Astrocyte (in vitro differentiated cells and primary cell): ENCODE data around the gene SYNDIG1L. TPM values are rescaled to one million over a fixed set of nuclear protein-coding genes. Genes with fewer than 3 reads are reported as not detected.

Experiments
- DNase-seq: peaks from one replicate; pipeline ENCODE4 v3.0.0-alpha.2; 2010; ENCODE audit warnings: low read depth
- FAIRE-seq: peaks from 2 replicates; lab custom pipeline; 2011; peaks lifted over from hg19 to GRCh38; lab: Jason Lieb, UNC
- H2AFZ ChIP-seq: 2 replicates; pipeline ENCODE4 v1.6.0; 2012; ENCODE audit warnings: low read depth, low read length, inconsistent platforms
- H3K27ac ChIP-seq: 2 replicates; pipeline ENCODE4 v1.5.1; 2011; ENCODE audit warnings: low read depth, low read length, inconsistent platforms
- H3K27me3 ChIP-seq: 2 replicates; pipeline ENCODE4 v1.6.0; 2011; ENCODE audit warnings: low read length, inconsistent platforms; ENCODE audit not compliant: insufficient read depth
- H3K36me3 ChIP-seq: 2 replicates; pipeline ENCODE4 v1.5.1; 2011; ENCODE audit warnings: low read length, inconsistent platforms; ENCODE audit not compliant: insufficient read depth
- H3K4me1 ChIP-seq: 2 replicates; pipeline ENCODE4 v1.5.1; 2011; ENCODE audit warnings: low read length, inconsistent platforms; ENCODE audit not compliant: insufficient read depth
- H3K4me2 ChIP-seq: 2 replicates; pipeline ENCODE4 v1.6.0; 2012; ENCODE audit warnings: low read length, inconsistent platforms
- H3K4me3 ChIP-seq: 2 replicates; pipeline ENCODE4 v1.5.1; 2011; ENCODE audit warnings: low read depth, mild to moderate bottlenecking, low read length, inconsistent platforms; ENCODE audit not compliant: insufficient read depth
- H3K79me2 ChIP-seq: 2 replicates; pipeline ENCODE4 v1.6.0; 2012; ENCODE audit warnings: mild to moderate bottlenecking, low read length, inconsistent platforms; ENCODE audit not compliant: insufficient read depth
- H3K9ac ChIP-seq: 2 replicates; pipeline ENCODE4 v1.6.0; 2012; ENCODE audit warnings: mild to moderate bottlenecking, low read length, inconsistent platforms
- H3K9me3 ChIP-seq: 2 replicates; pipeline ENCODE4 v1.5.1; 2012; ENCODE audit warnings: low read depth, mild to moderate bottlenecking, low read length, inconsistent platforms; ENCODE audit not compliant: insufficient read depth
- H4K20me1 ChIP-seq: 2 replicates; pipeline ENCODE4 v1.6.0; 2012; ENCODE audit warnings: low read length, inconsistent platforms; ENCODE audit not compliant: insufficient read depth
- H3K27ac Mint-ChIP-seq: one replicate; pipeline ENCODE4 v1.8.0; 2021; ENCODE audit warnings: mild to moderate bottlenecking, mixed read lengths; ENCODE audit not compliant: unreplicated experiment
- H3K27me3 Mint-ChIP-seq: one replicate; pipeline ENCODE4 v1.8.0; 2021; ENCODE audit warnings: low read depth, mixed read lengths; ENCODE audit not compliant: unreplicated experiment
- H3K36me3 Mint-ChIP-seq: one replicate; pipeline ENCODE4 v1.8.0; 2021; ENCODE audit warnings: low read depth, mixed read lengths; ENCODE audit not compliant: unreplicated experiment
- H3K4me1 Mint-ChIP-seq: one replicate; pipeline ENCODE4 v1.8.0; 2021; ENCODE audit warnings: low read depth, mixed read lengths; ENCODE audit not compliant: unreplicated experiment
- H3K4me3 Mint-ChIP-seq: one replicate; pipeline ENCODE4 v1.8.0; 2021; ENCODE audit warnings: mild to moderate bottlenecking, moderate library complexity, mixed read lengths; ENCODE audit not compliant: unreplicated experiment
- H3K9me3 Mint-ChIP-seq: one replicate; pipeline ENCODE4 v1.8.0; 2021; ENCODE audit warnings: mild to moderate bottlenecking, mixed read lengths; ENCODE audit not compliant: unreplicated experiment
- CTCF ChIP-seq: IDR thresholded peaks from 2 replicates; pipeline ENCODE4 v1.5.1; 2011; ENCODE audit warnings: low read depth, mild to moderate bottlenecking, inconsistent platforms, low read length, moderate library complexity; ENCODE audit not compliant: insufficient read depth
- EZH2 ChIP-seq: IDR thresholded peaks from 2 replicates; pipeline ENCODE4 v1.6.1; 2012; ENCODE audit warnings: mild to moderate bottlenecking, low read length, inconsistent platforms; ENCODE audit not compliant: insufficient read depth
- total RNA-seq: library from RNA; stranded (reverse); gene quantifications from 2 replicates; pipeline ENCODE4 v1.2.1, GENCODE V29; 2021

The SYNDIG1L gene
- total RNA-seq, 1 donor from 2014 or later: not detected

GRCh38 chr14:74438351-74438915 lies 12.4 kb upstream of the SYNDIG1L start:
- Mint-ChIP-seq H3K4me3 (no peak overlapping the region), H3K27ac (no peak overlapping the region), H3K4me1 (peaks cover 4% of the 10 kb centered on the region), H3K36me3 (no peaks in the 10 kb centered on the region), H3K27me3 (peaks cover 31% of the 10 kb centered on the region), H3K9me3 (no peaks in the 10 kb centered on the region)
- Histone ChIP-seq H3K79me2 (no peaks in the 10 kb centered on the region), H3K9ac (no peak overlapping the region), H3K4me1 (no peaks in the 10 kb centered on the region), H3K27me3 (peaks cover 24% of the 10 kb centered on the region), H3K4me3 (no peak overlapping the region), H3K27ac (no peak overlapping the region), H3K9me3 (no peaks in the 10 kb centered on the region), H3K4me2 (no peak overlapping the region), H2AFZ (no peak overlapping the region), H4K20me1 (no peaks in the 10 kb centered on the region), H3K36me3 (no peaks in the 10 kb centered on the region)
- FAIRE-seq (no peak), DNase-seq (no peak)
- TF ChIP-seq EZH2 (no peak), CTCF (no peak)

DNA sequence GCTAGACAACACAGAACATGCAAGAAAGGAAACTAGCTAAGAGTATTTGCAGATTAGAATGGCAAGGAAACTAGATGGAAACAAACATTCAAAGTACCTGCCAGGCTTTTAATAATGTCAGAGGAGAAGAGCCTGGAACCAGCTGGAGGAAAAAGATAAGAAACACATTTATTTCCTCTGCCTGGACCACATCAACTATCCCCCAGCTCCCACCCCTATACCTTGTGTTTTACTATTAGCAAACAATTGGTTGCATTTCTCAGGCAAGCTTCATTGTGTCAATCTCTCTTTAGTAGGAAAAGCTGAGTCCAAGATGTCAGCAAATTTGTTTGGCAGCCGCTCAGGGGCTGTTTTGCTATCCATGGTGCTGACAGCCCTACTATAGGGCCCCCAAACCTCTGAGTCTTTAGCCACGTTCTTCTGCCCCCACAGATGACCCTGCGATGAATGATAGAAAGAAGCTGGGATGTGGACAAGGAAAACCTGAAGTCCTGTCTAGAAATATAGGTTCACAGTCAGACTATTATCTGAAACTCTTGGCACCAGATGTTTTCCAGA lies 11.6 kb upstream of the SYNDIG1L start:
- TF ChIP-seq CTCF: no peak
- Mint-ChIP-seq H3K36me3 (no peaks in the 10 kb centered on the region), H3K4me3 (no peak overlapping the region), H3K9me3 (no peaks in the 10 kb centered on the region), H3K27me3 (peaks cover 25% of the 10 kb centered on the region), H3K27ac (no peak overlapping the region), H3K4me1 (peaks cover 4% of the 10 kb centered on the region)
- no peak overlapping the region for H3K4me2 ChIP-seq
- H3K9me3 ChIP-seq: no peaks in the 10 kb centered on the region
- no peaks in the 10 kb centered on the region for H3K79me2 ChIP-seq
- no peak overlapping the region for H3K9ac ChIP-seq
- FAIRE-seq: no peak
- no peak for DNase-seq
- H3K27me3 ChIP-seq: peaks cover 21% of the 10 kb centered on the region
- H3K4me1 ChIP-seq: no peaks in the 10 kb centered on the region
- H2AFZ ChIP-seq: no peak overlapping the region
- H4K20me1 ChIP-seq: no peaks in the 10 kb centered on the region
- H3K27ac ChIP-seq: no peak overlapping the region
- no peak overlapping the region for H3K4me3 ChIP-seq
- H3K36me3 ChIP-seq: no peaks in the 10 kb centered on the region

- H3K79me2 ChIP-seq: no peaks in the 10 kb centered on the region
- H3K36me3 Mint-ChIP-seq: no peaks in the 10 kb centered on the region
- peaks cover 22% of the 10 kb centered on the region for H3K27me3 ChIP-seq
- no peaks in the 10 kb centered on the region for H3K36me3 ChIP-seq
- no peak overlapping the region for H3K4me3 ChIP-seq
- TF ChIP-seq EZH2: no peak
- TF ChIP-seq CTCF: no peak
- H2AFZ ChIP-seq: no peak overlapping the region
- H3K9ac ChIP-seq: no peak overlapping the region
- H3K4me3 Mint-ChIP-seq: no peak overlapping the region
- no peak overlapping the region for H3K27ac ChIP-seq
- H3K27me3 Mint-ChIP-seq: peaks cover 48% of the 10 kb centered on the region
- H3K4me1 ChIP-seq: no peaks in the 10 kb centered on the region
- no peaks in the 10 kb centered on the region for H4K20me1 ChIP-seq
- H3K9me3 Mint-ChIP-seq: no peaks in the 10 kb centered on the region
- DNase-seq (no peak), FAIRE-seq (no peak)
- no peak overlapping the region for H3K4me2 ChIP-seq
- H3K4me1 Mint-ChIP-seq: peaks cover 4% of the 10 kb centered on the region
- H3K27ac Mint-ChIP-seq: no peak overlapping the region
- no peaks in the 10 kb centered on the region for H3K9me3 ChIP-seq
Measured at GRCh38 chr14:74434294-74434693, 8.3 kb upstream of the SYNDIG1L start.
